Measurements from ENCODE around the gene TENM3.

The TENM3 gene

DNA sequence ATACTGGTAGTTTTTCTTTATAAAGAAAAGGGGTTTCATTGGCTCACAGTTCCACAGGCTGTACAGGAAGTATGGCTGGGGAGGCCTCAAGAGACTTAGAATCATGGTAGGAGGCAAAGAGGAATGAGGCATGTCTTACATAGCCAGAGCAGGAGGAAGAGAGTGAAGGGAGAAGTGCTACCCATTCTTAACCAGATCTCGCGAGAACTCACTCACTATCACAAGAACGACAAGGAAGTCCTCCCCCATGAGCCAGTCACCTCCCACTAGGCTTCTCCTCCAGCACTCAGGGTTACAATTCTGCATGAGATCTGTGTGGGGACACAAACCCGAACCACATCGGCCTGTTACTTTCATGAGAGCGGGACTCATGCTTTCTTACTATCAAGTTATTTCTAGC lies 240.5 kb downstream of the TENM3 start:
- no peak for ATAC-seq
- TF ChIP-seq, protein P1, sequence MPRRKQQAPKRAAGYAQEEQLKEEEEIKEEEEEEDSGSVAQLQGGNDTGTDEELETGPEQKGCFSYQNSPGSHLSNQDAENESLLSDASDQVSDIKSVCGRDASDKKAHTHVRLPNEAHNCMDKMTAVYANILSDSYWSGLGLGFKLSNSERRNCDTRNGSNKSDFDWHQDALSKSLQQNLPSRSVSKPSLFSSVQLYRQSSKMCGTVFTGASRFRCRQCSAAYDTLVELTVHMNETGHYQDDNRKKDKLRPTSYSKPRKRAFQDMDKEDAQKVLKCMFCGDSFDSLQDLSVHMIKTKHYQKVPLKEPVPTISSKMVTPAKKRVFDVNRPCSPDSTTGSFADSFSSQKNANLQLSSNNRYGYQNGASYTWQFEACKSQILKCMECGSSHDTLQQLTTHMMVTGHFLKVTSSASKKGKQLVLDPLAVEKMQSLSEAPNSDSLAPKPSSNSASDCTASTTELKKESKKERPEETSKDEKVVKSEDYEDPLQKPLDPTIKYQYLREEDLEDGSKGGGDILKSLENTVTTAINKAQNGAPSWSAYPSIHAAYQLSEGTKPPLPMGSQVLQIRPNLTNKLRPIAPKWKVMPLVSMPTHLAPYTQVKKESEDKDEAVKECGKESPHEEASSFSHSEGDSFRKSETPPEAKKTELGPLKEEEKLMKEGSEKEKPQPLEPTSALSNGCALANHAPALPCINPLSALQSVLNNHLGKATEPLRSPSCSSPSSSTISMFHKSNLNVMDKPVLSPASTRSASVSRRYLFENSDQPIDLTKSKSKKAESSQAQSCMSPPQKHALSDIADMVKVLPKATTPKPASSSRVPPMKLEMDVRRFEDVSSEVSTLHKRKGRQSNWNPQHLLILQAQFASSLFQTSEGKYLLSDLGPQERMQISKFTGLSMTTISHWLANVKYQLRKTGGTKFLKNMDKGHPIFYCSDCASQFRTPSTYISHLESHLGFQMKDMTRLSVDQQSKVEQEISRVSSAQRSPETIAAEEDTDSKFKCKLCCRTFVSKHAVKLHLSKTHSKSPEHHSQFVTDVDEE (CRISPR knock-in tag; IDR thresholded peaks at IDR 0.05) = no peak
- TF ChIP-seq SNAI2 (CRISPR knock-in tag; IDR thresholded peaks at IDR 0.05) = no peak
- no peak for TF ChIP-seq OSR1 (CRISPR knock-in tag; IDR thresholded peaks at IDR 0.05)
- TF ChIP-seq, protein P2, sequence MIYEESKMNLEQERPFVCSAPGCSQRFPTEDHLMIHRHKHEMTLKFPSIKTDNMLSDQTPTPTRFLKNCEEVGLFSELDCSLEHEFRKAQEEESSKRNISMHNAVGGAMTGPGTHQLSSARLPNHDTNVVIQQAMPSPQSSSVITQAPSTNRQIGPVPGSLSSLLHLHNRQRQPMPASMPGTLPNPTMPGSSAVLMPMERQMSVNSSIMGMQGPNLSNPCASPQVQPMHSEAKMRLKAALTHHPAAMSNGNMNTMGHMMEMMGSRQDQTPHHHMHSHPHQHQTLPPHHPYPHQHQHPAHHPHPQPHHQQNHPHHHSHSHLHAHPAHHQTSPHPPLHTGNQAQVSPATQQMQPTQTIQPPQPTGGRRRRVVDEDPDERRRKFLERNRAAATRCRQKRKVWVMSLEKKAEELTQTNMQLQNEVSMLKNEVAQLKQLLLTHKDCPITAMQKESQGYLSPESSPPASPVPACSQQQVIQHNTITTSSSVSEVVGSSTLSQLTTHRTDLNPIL (CRISPR knock-in tag; IDR thresholded peaks at IDR 0.05; ENCODE audit: low read depth) = no peak
- TF ChIP-seq TOX (CRISPR knock-in tag; IDR thresholded peaks at IDR 0.05; ENCODE audit: borderline replicate concordance) = no peak
- no peak for TF ChIP-seq ZFP3 (CRISPR knock-in tag; IDR thresholded peaks at IDR 0.05)
- TF ChIP-seq, protein P3, sequence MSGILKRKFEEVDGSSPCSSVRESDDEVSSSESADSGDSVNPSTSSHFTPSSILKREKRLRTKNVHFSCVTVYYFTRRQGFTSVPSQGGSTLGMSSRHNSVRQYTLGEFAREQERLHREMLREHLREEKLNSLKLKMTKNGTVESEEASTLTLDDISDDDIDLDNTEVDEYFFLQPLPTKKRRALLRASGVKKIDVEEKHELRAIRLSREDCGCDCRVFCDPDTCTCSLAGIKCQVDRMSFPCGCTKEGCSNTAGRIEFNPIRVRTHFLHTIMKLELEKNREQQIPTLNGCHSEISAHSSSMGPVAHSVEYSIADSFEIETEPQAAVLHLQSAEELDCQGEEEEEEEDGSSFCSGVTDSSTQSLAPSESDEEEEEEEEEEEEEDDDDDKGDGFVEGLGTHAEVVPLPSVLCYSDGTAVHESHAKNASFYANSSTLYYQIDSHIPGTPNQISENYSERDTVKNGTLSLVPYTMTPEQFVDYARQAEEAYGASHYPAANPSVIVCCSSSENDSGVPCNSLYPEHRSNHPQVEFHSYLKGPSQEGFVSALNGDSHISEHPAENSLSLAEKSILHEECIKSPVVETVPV (CRISPR knock-in tag; IDR thresholded peaks at IDR 0.05) = no peak
- TF ChIP-seq ZNF70 (CRISPR knock-in tag; IDR thresholded peaks at IDR 0.05) = no peak
- TF ChIP-seq CSDC2 (CRISPR knock-in tag; IDR thresholded peaks at IDR 0.05) = no peak
- no peak for TF ChIP-seq BACH2 (CRISPR knock-in tag; IDR thresholded peaks at IDR 0.05; ENCODE audit: borderline replicate concordance)
- TF ChIP-seq TCF4 (CRISPR knock-in tag; IDR thresholded peaks at IDR 0.05; ENCODE audit: borderline replicate concordance) = no peak
- no peak for TF ChIP-seq ZFP30 (CRISPR knock-in tag; IDR thresholded peaks at IDR 0.05)
- TF ChIP-seq, protein P4, sequence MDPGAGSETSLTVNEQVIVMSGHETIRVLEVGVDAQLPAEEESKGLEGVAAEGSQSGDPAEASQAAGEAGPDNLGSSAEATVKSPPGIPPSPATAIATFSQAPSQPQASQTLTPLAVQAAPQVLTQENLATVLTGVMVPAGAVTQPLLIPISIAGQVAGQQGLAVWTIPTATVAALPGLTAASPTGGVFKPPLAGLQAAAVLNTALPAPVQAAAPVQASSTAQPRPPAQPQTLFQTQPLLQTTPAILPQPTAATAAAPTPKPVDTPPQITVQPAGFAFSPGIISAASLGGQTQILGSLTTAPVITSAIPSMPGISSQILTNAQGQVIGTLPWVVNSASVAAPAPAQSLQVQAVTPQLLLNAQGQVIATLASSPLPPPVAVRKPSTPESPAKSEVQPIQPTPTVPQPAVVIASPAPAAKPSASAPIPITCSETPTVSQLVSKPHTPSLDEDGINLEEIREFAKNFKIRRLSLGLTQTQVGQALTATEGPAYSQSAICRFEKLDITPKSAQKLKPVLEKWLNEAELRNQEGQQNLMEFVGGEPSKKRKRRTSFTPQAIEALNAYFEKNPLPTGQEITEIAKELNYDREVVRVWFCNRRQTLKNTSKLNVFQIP (CRISPR knock-in tag; IDR thresholded peaks at IDR 0.05; ENCODE audit: borderline replicate concordance, low read depth) = no peak

DNA sequence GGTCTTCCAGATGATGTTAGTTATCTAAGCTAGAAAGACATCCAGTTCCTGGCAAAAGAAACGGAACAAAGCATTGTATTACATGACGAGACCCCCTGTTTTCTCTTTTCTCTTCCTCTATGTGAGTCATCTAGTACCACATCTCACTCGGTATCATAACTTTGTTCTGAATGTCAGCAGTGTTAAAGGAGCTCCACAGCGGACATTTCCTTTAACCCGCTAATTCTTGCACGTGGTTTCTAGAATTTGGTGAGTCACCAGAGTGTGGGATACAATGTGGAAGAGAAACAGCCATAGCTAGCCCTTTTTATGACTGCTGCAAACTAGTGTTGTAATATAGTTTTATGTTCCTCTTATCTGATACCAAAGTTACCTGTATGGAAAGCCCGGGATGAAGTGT lies 243.7 kb downstream of the TENM3 start:
- TF ChIP-seq ESRRG (CRISPR knock-in tag; IDR thresholded peaks at IDR 0.05) (no peak), ZC3H10 (CRISPR knock-in tag; IDR thresholded peaks at IDR 0.05) (no peak), TOX (CRISPR knock-in tag; IDR thresholded peaks at IDR 0.05; ENCODE audit: borderline replicate concordance) (no peak), CSDC2 (CRISPR knock-in tag; IDR thresholded peaks at IDR 0.05) (no peak), SNAI2 (CRISPR knock-in tag; IDR thresholded peaks at IDR 0.05) (no peak), PPARA (CRISPR knock-in tag; IDR thresholded peaks at IDR 0.05; ENCODE audit: borderline replicate concordance) (no peak), ZNF70 (CRISPR knock-in tag; IDR thresholded peaks at IDR 0.05) (no peak), ZNF565 (CRISPR knock-in tag; conservative IDR thresholded peaks at IDR 0.05; ENCODE audit: low read depth) (no peak)
- TF ChIP-seq, protein P4 (CRISPR knock-in tag; IDR thresholded peaks at IDR 0.05; ENCODE audit: borderline replicate concordance, low read depth) = no peak
- TF ChIP-seq, protein P5, sequence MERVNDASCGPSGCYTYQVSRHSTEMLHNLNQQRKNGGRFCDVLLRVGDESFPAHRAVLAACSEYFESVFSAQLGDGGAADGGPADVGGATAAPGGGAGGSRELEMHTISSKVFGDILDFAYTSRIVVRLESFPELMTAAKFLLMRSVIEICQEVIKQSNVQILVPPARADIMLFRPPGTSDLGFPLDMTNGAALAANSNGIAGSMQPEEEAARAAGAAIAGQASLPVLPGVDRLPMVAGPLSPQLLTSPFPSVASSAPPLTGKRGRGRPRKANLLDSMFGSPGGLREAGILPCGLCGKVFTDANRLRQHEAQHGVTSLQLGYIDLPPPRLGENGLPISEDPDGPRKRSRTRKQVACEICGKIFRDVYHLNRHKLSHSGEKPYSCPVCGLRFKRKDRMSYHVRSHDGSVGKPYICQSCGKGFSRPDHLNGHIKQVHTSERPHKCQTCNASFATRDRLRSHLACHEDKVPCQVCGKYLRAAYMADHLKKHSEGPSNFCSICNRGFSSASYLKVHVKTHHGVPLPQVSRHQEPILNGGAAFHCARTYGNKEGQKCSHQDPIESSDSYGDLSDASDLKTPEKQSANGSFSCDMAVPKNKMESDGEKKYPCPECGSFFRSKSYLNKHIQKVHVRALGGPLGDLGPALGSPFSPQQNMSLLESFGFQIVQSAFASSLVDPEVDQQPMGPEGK (CRISPR knock-in tag; IDR thresholded peaks at IDR 0.05; ENCODE audit: borderline replicate concordance) = no peak
- ATAC-seq = no peak

DNA sequence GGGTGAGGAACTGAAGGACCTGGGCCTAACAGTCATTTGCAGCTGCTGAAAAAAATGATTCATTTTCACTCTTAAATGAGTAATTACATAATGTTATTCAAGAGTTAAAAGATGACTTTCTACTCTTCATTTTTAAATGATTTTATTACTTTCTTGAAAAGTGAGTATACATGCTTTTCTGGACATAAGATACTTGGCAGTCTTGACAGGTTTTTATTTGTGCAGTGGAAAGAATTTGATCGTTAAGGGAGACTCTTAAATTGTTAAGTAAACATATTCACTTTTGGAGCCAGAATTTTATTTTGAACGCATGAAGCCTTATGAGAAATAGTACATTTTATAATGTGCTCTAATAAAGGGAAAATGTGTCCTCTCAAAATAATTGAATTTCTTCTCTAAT lies 245.7 kb downstream of the TENM3 start:
- ATAC-seq = no peak
- no peak for TF ChIP-seq ESRRG (CRISPR knock-in tag; IDR thresholded peaks at IDR 0.05)
- no peak for TF ChIP-seq ISL1 (CRISPR knock-in tag; IDR thresholded peaks at IDR 0.05)
- TF ChIP-seq ZNF70 (CRISPR knock-in tag; IDR thresholded peaks at IDR 0.05) = no peak
- TF ChIP-seq TOX (CRISPR knock-in tag; IDR thresholded peaks at IDR 0.05; ENCODE audit: borderline replicate concordance) = no peak
- TF ChIP-seq SNAI2 (CRISPR knock-in tag; IDR thresholded peaks at IDR 0.05) = no peak
- TF ChIP-seq BACH2 (CRISPR knock-in tag; IDR thresholded peaks at IDR 0.05; ENCODE audit: borderline replicate concordance) = no peak
